Skin epidermis (tissue), 12 donors: ENCODE measurements around the gene PRPF6.
"Not testable (repeated sequence)": the region's sequence is repeated elsewhere in the genome, so short reads cannot be mapped to it uniquely, and the experiment has no call there.

Experiments
- H3K27ac ChIP-seq, 21 experiments: fragments of 200-600 bp; sonication (generic) in 11 of 21; one replicate each; pipeline ENCODE4 v1.5.0; 2020; ENCODE audit warnings: mild to moderate bottlenecking in 3 of 21, inconsistent platforms in 2 of 21, moderate library complexity in 2 of 21
- H3K4me3 ChIP-seq, 7 experiments: fragments of 200-600 bp; sonication (generic) in 2 of 7; one replicate each; pipeline ENCODE4 v1.5.0; 2020; ENCODE audit warnings: inconsistent platforms in 2 of 7, mild to moderate bottlenecking in 2 of 7, moderate library complexity in 1 of 7

PRPF6 gene

DNA sequence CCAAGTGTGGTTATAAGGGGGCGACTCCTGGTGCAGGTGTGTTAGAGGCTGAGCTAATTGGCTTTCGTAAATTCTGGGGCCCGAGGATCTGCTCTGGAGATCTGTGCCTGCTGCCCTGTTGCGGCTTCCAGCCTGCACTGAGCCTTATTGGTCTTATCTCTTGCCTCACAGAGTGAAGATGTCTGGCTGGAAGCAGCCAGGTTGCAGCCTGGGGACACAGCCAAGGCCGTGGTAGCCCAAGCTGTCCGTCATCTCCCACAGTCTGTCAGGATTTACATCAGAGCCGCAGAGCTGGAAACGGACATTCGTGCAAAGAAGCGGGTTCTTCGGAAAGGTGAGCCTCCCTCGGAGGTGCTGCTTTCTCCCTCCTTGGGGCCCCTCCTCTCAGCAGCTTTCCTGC, 20.0 kb downstream of the PRPF6 start:
- H3K27ac ChIP-seq = no peak overlapping the region
- H3K4me3 ChIP-seq = no peak overlapping the region

DNA sequence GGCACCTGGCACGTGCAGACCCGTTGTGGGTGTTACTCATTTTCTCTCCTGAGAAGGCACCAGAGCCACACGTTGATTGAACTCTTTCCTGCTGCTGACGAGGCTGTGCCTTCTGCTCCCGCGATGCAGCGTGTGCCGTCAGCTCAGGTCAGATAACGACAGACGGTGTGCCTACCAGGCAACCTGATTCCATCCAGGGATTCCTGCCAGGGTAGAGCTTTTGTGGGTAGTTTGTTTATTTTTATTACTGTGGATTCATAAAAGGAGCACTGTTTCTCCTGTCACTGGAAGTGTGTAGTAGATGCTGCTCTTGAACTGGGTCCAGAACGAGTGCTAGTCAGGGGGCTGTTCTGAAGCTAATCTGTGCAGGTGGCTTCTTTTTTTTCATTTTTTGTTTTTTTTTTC, 20.7 kb downstream of the PRPF6 start:
- Histone ChIP-seq H3K27ac (no peak overlapping the region), H3K4me3 (no peak overlapping the region)

DNA sequence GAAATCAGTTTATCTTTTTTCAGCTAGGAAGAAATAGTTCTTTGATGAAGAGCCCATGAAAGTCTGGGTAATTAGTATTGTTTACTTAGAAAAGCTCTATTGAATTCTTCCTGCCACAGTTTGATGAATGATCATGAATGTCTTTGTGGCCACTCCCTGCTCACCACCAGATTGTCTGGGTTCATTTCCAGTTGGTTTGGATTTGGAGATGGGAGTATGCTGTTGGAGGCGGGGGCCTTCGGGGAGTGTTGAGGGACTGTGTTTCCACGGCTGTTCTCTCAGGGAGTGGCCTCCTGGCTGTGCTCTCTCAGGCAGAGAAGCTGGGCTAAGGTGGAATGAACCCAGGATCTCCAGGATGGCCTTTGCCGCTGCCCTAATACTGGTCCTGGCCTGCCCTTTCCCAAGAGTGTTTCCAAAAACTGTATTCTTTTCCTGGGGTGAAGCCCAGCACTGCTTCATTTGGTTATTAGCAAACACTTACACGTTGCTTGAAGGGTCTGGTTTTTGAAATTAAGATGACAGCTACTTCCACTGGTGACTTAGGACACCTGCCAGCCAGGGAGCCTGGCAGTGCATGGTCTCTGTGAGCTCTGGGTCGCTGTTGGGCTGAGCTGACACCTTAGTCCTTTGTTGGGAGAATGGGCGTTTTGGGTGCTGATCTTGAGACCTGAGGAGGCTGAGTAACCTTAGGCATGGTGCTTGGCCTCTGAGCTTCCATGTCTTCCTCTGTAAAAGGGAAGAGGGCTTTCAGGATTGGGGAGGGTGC, 23.2 kb downstream of the PRPF6 start:
- H3K4me3 ChIP-seq = no peak overlapping the region
- peak overlapping the region in 2 of 21 experiments; percentile 0 to 28 for H3K27ac ChIP-seq

DNA sequence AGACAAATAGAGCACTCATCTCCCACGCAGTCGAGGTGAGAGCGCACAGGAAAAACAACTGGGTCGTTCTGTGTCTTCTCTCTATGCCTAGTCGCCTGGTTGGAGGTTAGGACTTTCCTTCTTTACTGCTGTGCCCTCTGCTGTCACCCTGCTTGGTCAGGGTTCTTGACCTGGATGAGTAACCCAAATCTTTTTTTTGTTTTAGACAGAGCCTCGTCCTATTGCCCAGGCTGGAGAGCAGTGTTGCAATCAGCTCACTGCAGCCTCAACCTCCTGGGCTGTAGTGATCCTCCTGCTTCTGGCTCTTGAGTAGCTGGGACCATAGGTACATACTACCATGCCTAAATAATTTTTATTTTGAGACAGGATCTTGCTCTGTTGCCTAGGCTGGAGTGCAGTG, 24.5 kb downstream of the PRPF6 start:
- Histone ChIP-seq H3K27ac (no peak overlapping the region), H3K4me3 (no peak overlapping the region)

DNA sequence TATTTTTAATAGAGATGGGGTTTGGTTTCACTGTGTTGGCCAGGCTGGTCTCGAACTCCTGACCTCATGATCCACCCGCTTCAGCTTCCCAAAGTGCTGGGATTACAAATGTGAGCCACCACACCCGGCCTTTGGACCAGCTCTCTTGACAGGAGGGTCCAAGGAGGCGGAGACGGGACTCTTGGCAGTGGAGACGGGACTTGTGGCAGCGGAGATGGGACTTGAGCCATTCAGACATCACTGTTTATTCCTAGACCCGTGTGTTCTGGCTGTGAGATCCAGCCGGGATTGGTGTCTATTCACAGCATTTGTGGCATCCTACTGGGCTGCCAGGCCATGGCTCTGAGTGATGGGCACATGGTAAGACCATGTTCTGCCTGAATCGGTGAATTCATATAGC, 25.6 kb downstream of the PRPF6 start:
- Histone ChIP-seq H3K4me3 (no peak overlapping the region), H3K27ac (no peak overlapping the region)

DNA sequence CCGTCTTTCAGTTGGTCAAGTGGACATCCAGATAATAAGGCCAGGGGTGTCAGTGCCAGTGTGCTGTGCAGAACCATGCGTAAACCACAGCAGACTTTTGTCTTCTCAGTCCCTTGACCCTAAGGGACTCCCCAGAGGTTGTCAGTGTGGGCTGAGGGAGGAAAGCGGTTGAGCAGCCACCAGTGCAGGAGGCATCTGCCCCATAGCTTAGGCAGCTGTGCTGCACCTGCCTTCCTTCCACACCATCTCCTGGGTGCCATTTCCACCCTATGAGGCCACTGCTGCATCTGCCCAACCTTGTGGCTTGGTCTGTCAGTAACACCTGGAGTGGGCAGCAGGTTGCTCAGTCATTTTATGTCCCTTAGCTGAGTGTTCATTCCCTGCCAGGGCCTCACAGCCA, 26.0 kb downstream of the PRPF6 start:
- no peak overlapping the region for H3K4me3 ChIP-seq
- no peak overlapping the region for H3K27ac ChIP-seq

DNA sequence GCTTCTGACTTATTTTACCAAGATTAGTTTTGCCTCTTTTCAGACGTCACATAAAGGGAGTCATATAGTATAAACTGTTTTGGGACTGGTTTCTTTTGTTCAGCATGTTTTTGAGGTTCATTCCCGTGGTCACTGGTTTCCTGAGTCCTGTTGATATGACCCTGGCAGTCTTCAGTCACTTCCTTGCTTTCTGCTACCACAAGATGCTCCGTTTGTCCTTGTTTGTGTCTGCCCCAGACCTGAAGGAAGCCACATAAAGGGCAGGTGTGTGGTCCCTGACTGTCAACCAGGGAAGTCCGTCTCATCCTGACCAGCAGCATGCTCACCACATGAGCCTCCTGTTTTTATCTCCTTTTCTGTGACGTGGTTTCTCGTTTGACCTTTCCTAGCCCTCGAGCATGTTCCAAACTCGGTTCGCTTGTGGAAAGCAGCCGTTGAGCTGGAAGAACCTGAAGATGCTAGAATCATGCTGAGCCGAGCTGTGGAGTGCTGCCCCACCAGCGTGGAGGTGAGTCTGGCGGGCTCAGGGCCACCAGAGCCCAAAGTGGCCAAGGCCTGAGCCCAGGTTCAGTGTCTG, 29.0 kb downstream of the PRPF6 start:
- peak overlapping the region in 3 of 21 experiments; percentile 16 to 77 (median 56) for H3K27ac ChIP-seq
- no peak overlapping the region for H3K4me3 ChIP-seq

DNA sequence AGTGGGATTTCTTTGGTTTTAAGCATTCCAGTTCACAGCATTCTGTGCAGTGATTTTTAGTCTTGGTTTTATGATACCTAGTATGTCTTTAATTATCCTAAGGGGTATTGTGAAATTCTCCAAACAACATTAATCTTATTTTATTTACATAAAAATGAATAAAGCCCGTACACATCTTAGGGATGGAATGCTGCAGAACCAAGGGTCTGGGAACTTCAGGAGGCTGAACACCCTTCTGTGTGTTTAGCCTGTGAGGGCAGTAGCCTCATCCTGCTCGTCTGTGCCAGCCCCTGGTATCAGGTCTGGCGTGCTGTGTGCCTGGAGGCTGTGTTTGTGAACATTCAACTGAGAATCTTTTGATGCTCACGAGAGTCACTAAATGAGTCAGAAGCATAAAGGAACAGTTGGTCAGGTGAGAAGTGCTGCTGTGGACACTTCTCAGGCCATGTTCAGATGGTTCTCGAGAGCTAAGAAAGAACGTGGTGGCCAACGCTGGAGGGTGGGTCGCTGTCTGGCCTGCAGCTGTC, 29.8 kb downstream of the PRPF6 start:
- peak overlapping the region in 5 of 21 experiments; percentile 12 to 77 (median 56) for H3K27ac ChIP-seq
- no peak overlapping the region for H3K4me3 ChIP-seq

DNA sequence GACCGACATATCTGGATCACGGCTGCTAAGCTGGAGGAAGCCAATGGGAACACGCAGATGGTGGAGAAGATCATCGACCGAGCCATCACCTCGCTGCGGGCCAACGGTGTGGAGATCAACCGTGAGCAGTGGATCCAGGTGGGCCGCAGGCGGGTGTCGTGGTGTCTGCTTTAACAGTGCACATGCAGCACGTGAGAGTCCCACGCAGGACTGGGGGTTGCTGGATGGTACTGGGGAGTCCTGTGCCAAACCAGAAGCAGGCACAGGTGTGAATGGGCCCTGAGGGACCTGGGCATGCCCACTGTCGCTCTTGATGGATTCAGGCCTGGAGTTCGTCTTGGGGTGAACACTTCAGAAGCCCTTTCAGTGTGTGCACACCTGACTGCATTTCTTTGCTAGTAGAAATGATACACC, 30.4 kb downstream of the PRPF6 start:
- no peak overlapping the region for H3K4me3 ChIP-seq
- peak overlapping the region in 6 of 21 experiments; percentile 1 to 77 (median 48) for H3K27ac ChIP-seq

DNA sequence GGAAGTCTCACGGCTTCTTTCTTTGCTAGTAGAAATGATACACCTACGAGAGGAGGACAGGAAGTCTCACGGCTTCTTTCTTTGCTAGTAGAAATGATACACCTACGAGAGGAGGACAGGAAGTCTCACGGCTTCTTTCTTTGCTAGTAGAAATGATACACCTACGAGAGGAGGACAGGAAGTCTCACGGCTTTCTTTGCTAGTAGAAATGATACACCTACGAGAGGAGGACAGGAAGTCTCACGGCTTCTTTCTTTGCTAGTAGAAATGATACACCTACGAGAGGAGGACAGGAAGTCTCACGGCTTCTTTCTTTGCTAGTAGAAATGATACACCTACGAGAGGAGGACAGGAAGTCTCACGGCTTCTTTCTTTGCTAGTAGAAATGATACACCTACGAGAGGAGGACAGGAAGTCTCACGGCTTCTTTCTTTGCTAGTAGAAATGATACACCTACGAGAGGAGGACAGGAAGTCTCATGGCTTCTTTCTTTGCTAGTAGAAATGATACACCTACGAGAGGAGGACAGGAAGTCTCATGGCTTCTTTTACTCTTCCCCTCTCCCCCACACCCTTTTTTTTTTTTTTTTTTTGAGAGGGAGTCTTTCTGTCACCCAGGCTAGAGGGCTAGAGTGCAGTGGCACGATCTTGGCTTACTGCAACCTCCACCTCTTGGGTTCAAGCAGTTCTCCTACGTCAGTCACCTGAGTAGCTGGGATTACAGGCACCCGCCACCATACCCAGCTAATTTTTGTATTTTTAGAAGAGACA, 31.6 kb downstream of the PRPF6 start:
- H3K4me3 ChIP-seq = not testable (repeated sequence)
- peak overlapping the region in 7 of 21 experiments; percentile 26 to 84 (median 50) for H3K27ac ChIP-seq

DNA sequence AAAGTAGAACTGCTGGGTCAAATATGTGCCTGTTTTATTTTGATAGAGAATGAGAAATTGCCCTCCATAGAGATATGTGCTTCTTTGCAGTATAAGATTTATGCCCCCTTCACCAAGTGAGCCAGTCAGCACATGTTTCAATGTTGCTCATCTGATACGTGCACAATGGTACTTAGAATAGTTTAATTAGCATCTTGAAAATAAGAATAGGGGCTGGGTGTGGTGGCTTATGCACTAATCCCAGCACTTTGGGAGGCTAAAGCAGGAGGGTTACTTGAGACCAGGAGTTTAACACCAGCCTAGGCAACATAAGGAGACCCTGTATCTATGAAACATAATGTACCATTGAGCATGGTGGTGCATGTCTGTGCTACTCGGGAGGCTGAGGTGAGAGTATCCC, 34.7 kb downstream of the PRPF6 start:
- no peak overlapping the region for H3K27ac ChIP-seq
- no peak overlapping the region for H3K4me3 ChIP-seq

DNA sequence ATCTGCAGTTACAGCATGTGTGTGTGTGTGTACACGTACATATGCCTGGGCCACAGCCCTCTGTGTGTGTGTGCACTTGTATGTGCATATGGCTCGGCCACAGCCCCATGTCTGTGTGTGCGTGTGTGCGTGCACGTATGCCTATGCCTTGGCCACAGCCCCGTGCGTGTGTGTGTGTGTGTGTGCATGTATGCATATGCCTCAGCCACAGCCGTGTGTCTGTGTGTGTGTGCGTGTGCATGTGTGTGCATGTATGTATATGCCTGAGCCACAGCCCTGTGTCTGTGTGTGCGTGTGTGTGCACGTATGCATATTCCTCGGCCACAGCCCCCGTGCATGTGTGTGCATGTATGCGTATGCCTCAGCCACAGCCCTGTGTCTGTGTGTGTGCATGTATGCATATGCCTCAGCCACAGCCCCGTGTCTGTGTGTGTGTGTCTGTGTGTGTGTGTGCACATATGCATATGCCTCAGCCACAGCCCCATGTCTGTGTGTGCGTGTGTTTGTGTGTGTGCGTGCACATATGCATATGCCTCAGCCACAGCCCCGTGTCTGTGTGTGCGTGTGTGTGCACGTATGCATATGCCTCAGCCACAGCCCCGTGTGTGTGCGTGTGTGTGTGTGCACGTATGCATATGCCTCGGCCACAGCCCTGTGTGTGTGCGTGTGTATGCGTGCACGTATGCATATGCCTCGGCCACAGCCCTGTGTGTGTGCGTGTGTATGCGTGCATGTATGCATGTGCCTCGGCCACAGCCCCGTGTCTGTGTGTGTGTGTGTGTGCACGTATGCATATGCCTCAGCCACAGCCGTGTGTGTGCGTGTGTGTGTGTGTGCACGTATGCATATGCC, 40.4 kb downstream of the PRPF6 start:
- no peak overlapping the region for H3K27ac ChIP-seq
- no peak overlapping the region for H3K4me3 ChIP-seq

DNA sequence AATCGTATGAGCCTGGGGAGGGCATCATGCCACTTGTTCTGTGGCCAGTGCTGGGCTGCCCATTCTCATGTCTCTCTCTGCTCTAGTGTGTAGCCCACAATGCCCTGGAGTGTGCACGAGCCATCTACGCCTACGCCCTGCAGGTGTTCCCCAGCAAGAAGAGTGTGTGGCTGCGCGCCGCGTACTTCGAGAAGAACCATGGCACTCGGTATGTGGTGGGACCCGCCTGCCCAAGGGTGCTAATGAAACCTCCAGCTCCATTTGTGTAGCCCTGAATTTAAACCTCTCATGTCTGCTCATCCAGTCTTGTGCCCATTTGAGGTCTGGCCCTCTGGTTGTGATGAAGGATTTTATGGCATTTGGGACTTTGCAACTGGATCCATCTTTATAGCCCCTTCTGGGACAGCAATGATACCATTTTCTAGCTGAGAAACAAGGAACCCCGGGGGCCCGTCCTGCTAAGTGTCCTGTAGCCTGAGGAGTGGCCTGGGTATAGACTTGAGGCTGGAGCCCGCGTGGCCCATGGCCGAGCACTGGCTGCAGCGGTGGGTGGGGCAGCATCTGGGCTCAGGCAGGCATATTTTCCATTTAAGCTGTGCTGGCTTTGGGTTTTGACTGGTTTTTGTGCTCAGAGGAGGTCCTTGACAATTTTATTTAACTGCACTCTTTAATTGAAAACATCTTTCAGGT, 41.9 kb downstream of the PRPF6 start:
- Histone ChIP-seq H3K27ac (no peak overlapping the region), H3K4me3 (no peak overlapping the region)

DNA sequence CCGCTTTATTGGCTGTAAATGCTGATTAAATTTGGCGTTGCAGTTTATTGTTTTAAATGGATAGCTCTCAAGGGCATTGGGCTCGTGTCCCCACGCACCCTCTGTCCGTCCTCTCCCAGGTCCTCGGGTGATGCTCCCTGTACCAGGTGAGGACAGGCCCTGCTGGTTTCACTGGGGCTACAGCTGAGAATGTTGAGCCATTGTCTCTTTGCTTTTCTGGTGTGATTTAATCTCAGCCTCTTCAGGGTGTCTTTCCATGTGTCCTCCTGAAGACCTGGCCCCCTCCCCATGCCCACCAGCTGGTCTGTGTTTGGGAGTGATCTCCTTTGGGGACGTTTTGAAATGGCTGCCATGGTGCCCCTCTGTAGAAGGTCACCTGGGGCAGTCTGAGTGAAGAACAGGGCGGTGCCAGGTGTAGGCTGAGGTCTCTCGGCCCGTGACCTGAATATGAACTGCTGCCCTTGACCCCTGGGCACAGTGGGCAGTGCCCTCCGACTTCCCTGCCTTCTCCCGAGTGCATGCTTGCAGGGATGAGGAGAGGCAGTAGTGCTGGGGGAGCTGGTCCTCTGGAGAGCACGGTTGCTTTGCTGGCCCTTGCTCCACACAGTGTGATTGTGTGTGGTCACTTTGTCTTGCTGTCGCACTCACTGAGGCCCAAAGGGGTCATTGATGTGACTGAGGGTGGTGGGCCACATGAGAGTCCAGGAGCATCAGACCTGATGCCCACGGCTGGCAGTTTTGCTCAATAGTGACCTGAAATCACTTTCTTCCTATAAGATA, 42.6 kb downstream of the PRPF6 start:
- no peak overlapping the region for H3K4me3 ChIP-seq
- H3K27ac ChIP-seq = no peak overlapping the region

DNA sequence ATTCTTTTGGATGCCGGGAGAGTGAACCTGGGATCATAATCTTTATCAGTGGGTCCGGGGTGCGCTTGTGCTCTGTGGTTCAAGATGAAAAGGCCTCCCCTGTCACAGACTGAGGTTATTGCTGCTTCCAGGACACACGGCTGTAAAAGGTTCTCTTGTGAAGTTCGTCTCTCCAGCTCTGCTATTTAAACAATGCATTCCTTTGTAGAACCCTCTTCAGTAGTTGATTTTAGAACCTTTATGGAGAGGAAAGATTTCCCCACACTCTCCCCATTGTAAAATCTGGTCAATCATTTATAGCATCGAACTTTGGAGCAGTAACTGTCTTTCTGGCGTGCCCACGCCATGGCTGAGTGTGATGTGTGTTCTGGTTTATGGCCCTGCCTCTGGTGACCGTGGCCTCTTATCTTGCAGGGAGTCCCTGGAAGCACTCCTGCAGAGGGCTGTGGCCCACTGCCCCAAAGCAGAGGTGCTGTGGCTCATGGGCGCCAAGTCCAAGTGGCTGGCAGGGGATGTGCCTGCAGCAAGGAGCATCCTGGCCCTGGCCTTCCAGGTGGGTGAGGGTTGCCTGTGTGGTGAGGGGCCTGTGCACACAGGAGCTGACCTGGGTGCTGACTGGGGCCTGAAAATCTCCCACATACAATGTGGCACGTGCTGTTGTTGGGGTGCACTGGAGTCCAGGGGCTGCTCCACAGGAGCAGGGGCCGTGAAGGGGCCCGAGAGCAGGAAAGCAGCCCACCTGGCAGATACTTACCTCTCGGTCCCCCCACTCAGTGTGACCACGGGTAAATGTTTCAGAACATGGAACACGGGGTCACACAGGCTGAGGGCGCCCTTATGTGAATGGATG, 43.4 kb downstream of the PRPF6 start:
- Histone ChIP-seq H3K27ac (no peak overlapping the region), H3K4me3 (no peak overlapping the region)

DNA sequence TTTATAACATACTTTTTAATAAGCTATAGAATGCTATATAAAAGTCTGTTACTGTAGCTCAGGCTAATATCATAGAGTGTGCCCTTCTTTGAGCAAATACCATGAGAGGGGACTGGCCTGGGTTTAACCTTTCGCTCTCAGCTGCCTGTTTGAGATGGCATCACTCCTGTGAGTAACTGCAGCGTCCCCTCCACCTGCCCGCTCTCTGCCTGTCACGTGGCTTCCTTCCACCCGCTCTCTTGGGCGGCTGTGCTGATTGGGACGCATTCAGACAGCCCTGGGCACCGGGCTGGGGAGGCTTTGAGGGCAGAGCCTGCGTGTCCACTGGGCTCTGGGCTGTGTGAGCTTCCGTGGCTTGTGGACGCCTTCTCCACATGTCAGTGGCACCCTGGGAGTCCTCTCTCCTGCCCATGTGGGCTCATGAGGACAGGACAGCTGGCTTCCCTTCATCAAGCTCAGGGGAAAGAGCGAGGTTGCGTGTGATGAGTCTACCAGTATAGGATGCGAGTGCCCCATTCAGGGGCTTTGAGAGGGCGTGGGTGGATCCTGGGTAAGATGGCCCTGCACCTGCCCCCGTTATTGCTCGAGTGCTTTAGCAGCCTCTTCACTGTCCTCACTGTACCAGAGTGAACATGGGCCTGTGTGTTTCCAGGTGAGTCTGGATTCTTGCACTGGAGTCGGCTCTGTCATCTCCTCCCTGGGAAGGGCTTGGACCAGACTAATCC, 44.3 kb downstream of the PRPF6 start:
- H3K27ac ChIP-seq = no peak overlapping the region
- H3K4me3 ChIP-seq = no peak overlapping the region
